GM23248 (cell line): ENCODE measurements around the gene ZDHHC11. TPM values are rescaled to one million over a fixed set of nuclear protein-coding genes. Genes with fewer than 3 reads are reported as not detected.
"Not testable (repeated sequence)": the region's sequence is repeated elsewhere in the genome, so short reads cannot be mapped to it uniquely, and the experiment has no call there.

ENCODE experiments used
- DNase-seq: peaks from one replicate; pipeline ENCODE4 v3.0.0-alpha.2; 2015
- H2AFZ ChIP-seq: fragments of 200-600 bp; sonication (generic); 2 replicates; pipeline ENCODE4 v1.6.1; 2016; ENCODE audit warnings: antibody characterized with exemption
- H3F3A ChIP-seq: fragments of 200-600 bp; sonication (generic); 2 replicates; pipeline ENCODE4 v1.6.1; 2016; ENCODE audit warnings: mild to moderate bottlenecking, antibody characterized with exemption, mixed run types; ENCODE audit not compliant: insufficient read depth
- H3K27ac ChIP-seq: fragments of 200-600 bp; sonication (generic); 2 replicates; pipeline ENCODE4 v1.5.1; 2016; ENCODE audit warnings: mild to moderate bottlenecking
- H3K27me3 ChIP-seq: fragments of 200-600 bp; sonication (generic); replicated peaks from 2 replicates; pipeline ENCODE4 v1.6.1; 2016; ENCODE audit warnings: mild to moderate bottlenecking; ENCODE audit not compliant: insufficient read depth
- H3K36me3 ChIP-seq: fragments of 200-600 bp; sonication (generic); 2 replicates; pipeline ENCODE4 v1.6.1; 2016; ENCODE audit warnings: low read depth, mild to moderate bottlenecking
- H3K4me1 ChIP-seq: fragments of 200-600 bp; sonication (generic); 2 replicates; pipeline ENCODE4 v1.6.1; 2016; ENCODE audit warnings: mild to moderate bottlenecking; ENCODE audit not compliant: insufficient read depth
- H3K4me2 ChIP-seq: fragments of 200-600 bp; sonication (generic); one replicate; pipeline ENCODE4 v1.6.1; 2016; ENCODE audit warnings: mild to moderate bottlenecking; ENCODE audit not compliant: unreplicated experiment
- H3K4me3 ChIP-seq: fragments of 200-600 bp; sonication (generic); 2 replicates; pipeline ENCODE4 v1.5.1; 2016; ENCODE audit warnings: mild to moderate bottlenecking
- H3K79me2 ChIP-seq: fragments of 200-600 bp; sonication (generic); 2 replicates; pipeline ENCODE4 v1.6.1; 2016; ENCODE audit warnings: mild to moderate bottlenecking; ENCODE audit not compliant: insufficient read depth
- H3K9ac ChIP-seq: fragments of 200-600 bp; sonication (generic); 2 replicates; pipeline ENCODE4 v1.6.1; 2016; ENCODE audit warnings: mild to moderate bottlenecking
- H3K9me2 ChIP-seq: fragments of 200-600 bp; sonication (generic); 2 replicates; pipeline ENCODE4 v1.6.1; 2016; ENCODE audit warnings: mixed run types, mild to moderate bottlenecking, moderate library complexity; ENCODE audit not compliant: insufficient read depth
- H3K9me3 ChIP-seq: fragments of 200-600 bp; sonication (generic); one replicate; pipeline ENCODE4 v1.6.1; 2017; ENCODE audit warnings: low read depth
- H4K20me1 ChIP-seq: fragments of 200-600 bp; sonication (generic); 2 replicates; pipeline ENCODE4 v1.6.0; 2016; ENCODE audit not compliant: insufficient read depth
- EZH2 ChIP-seq: fragments of 200-600 bp; sonication (generic); IDR thresholded peaks from 2 replicates; pipeline ENCODE4 v1.6.1; 2018; ENCODE audit warnings: antibody characterized with exemption, mild to moderate bottlenecking; ENCODE audit not compliant: insufficient read depth, poor library complexity, severe bottlenecking
- EZH2phosphoT487 ChIP-seq: fragments of 200-600 bp; sonication (generic); IDR thresholded peaks from 2 replicates; pipeline ENCODE4 v1.6.1; 2018; ENCODE audit warnings: antibody characterized with exemption, moderate library complexity, mild to moderate bottlenecking, low read depth; ENCODE audit not compliant: insufficient read depth
- WGBS, 2 experiments: methylation state at CpG; one replicate each; pipeline ENCODE4 v1.1.6; 2015 to 2017; ENCODE audit warnings: low lambda C conversion rate in 2 of 2, low coverage in 1 of 2; ENCODE audit errors: missing lambda C conversion rate in 2 of 2; 5-methylcytosine and 5-hydroxymethylcytosine counted together
- in situ Hi-C: fragments of 300-500 bp; cut with MboI; formaldehyde crosslinking; loops from 2 replicates; pipeline ENCODE4 v1.15.0; 2020
- polyA plus RNA-seq: library from polyadenylated mRNA; unstranded; fragments of >200 nt; fragmentation: Nextera tagmentation; extraction: Ambion mirVana; gene quantifications from 2 replicates; pipeline ENCODE4 v1.2.1, GENCODE V29; 2016
- total RNA-seq: library from RNA; depleted of rRNA; stranded (reverse); fragments of >200 nt; shearing (Covaris generic); gene quantifications from 2 replicates; pipeline ENCODE4 v1.2.3, GENCODE V29; 2014

Gene ZDHHC11
- total and polyA plus RNA-seq, 2 experiments from 2014 or later, result 0.26 to 0.65 TPM

- H3K9ac ChIP-seq, H3K4me2 ChIP-seq, H3F3A ChIP-seq, H3K4me1 ChIP-seq, DNase-seq, H3K79me2 ChIP-seq, H3K9me2 ChIP-seq, H3K27me3 ChIP-seq, H2AFZ ChIP-seq, H3K9me3 ChIP-seq, in situ Hi-C loops, H3K4me3 ChIP-seq, H3K27ac ChIP-seq, H3K36me3 ChIP-seq, H4K20me1 ChIP-seq: not testable (repeated sequence)
- 68 to 82% methylated on average over 7 to 19 of the region's 19 CpGs for WGBS, 2 experiments
Measured at GRCh38 chr5:828194-828593, 22.6 kb downstream of the ZDHHC11 start.

GRCh38 chr5:825544-825943 lies 25.2 kb downstream of the ZDHHC11 start:
- H3K4me2 ChIP-seq, H3K9ac ChIP-seq, H3K9me2 ChIP-seq, in situ Hi-C loops, H4K20me1 ChIP-seq, H2AFZ ChIP-seq, DNase-seq, H3F3A ChIP-seq, H3K4me3 ChIP-seq, H3K27ac ChIP-seq, H3K27me3 ChIP-seq, H3K4me1 ChIP-seq, H3K36me3 ChIP-seq, H3K79me2 ChIP-seq, H3K9me3 ChIP-seq: not testable (repeated sequence)
- 0 to 11% methylated on average over 1 of the region's 1 CpG for WGBS, 2 experiments

- H4K20me1 ChIP-seq, result no peaks in the 10 kb centered on the region
- H3K9me2 ChIP-seq, result no peaks in the 10 kb centered on the region
- TF ChIP-seq EZH2phosphoT487 (no peak), EZH2 (no peak)
- no peak overlapping the region for H2AFZ ChIP-seq
- no peak overlapping the region for H3K9ac ChIP-seq
- H3K4me3 ChIP-seq, result no peak overlapping the region
- no peaks in the 10 kb centered on the region for H3K79me2 ChIP-seq
- no peak overlapping the region for H3K4me2 ChIP-seq
- no peaks in the 10 kb centered on the region for H3K9me3 ChIP-seq
- DNase-seq, result no peak
- 52 to 60% methylated on average over 8 of the region's 8 CpGs for WGBS, 2 experiments
- H3F3A ChIP-seq, result no peaks in the 10 kb centered on the region
- no peaks in the 10 kb centered on the region for H3K36me3 ChIP-seq
- no peak overlapping the region for H3K27ac ChIP-seq
- H3K4me1 ChIP-seq, result no peaks in the 10 kb centered on the region
- in situ Hi-C loops, result no loop called here
- H3K27me3 ChIP-seq, result no peaks in the 10 kb centered on the region
Measured at GRCh38 chr5:821504-821903, 29.3 kb downstream of the ZDHHC11 start.

GRCh38 chr5:820245-820644 lies 30.5 kb downstream of the ZDHHC11 start:
- in situ Hi-C loops, result no loop called here
- H3K9me2 ChIP-seq, result no peaks in the 10 kb centered on the region
- H3K9me3 ChIP-seq, result no peaks in the 10 kb centered on the region
- H3K79me2 ChIP-seq, result no peaks in the 10 kb centered on the region
- no peaks in the 10 kb centered on the region for H4K20me1 ChIP-seq
- H3F3A ChIP-seq, result no peaks in the 10 kb centered on the region
- H3K27me3 ChIP-seq, result no peaks in the 10 kb centered on the region
- no peak overlapping the region for H3K4me3 ChIP-seq
- H3K4me1 ChIP-seq, result no peaks in the 10 kb centered on the region
- no peak overlapping the region for H2AFZ ChIP-seq
- H3K9ac ChIP-seq, result no peak overlapping the region
- 57 to 72% methylated on average over 3 of the region's 3 CpGs for WGBS, 2 experiments
- no peak overlapping the region for H3K27ac ChIP-seq
- H3K4me2 ChIP-seq, result no peak overlapping the region
- DNase-seq, result no peak
- H3K36me3 ChIP-seq, result no peaks in the 10 kb centered on the region
- TF ChIP-seq EZH2phosphoT487 (no peak), EZH2 (no peak)

- in situ Hi-C loops, result no loop called here
- 65 to 70% methylated on average over 3 of the region's 3 CpGs for WGBS, 2 experiments
- Histone ChIP-seq H3K9me2 (no peaks in the 10 kb centered on the region), H3K27ac (no peak overlapping the region), H3K36me3 (no peaks in the 10 kb centered on the region), H3K79me2 (no peaks in the 10 kb centered on the region), H3F3A (no peaks in the 10 kb centered on the region), H3K4me2 (no peak overlapping the region), H3K9me3 (no peaks in the 10 kb centered on the region), H3K9ac (no peak overlapping the region), H3K4me1 (no peaks in the 10 kb centered on the region), H3K4me3 (no peak overlapping the region), H3K27me3 (no peaks in the 10 kb centered on the region), H4K20me1 (no peaks in the 10 kb centered on the region), H2AFZ (no peak overlapping the region)
- no peak for TF ChIP-seq EZH2
- TF ChIP-seq EZH2phosphoT487, result no peak
- DNase-seq, result no peak
Measured at GRCh38 chr5:819078-819477, 31.7 kb downstream of the ZDHHC11 start.
